ENCODE measurements around the gene DPYD.

DNA sequence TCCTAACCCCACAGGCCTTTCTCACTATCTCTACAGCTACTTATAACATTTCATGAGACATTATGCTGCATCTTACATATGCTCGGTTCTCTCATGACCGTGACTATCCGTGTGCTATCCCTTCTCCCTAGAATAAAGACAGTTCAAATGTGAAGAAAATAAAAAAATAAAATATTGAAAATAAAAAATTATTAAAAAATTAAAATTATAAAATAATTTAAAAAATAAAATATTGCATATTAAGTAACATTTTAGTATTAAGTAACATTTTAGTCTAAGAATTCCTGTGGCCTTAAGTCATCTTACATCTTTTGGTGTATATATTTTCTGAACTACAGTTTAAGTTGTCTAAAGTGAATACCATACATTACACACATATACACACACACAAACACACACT is 415.5 kb downstream of the DPYD start:
- TF ChIP-seq, protein P1, sequence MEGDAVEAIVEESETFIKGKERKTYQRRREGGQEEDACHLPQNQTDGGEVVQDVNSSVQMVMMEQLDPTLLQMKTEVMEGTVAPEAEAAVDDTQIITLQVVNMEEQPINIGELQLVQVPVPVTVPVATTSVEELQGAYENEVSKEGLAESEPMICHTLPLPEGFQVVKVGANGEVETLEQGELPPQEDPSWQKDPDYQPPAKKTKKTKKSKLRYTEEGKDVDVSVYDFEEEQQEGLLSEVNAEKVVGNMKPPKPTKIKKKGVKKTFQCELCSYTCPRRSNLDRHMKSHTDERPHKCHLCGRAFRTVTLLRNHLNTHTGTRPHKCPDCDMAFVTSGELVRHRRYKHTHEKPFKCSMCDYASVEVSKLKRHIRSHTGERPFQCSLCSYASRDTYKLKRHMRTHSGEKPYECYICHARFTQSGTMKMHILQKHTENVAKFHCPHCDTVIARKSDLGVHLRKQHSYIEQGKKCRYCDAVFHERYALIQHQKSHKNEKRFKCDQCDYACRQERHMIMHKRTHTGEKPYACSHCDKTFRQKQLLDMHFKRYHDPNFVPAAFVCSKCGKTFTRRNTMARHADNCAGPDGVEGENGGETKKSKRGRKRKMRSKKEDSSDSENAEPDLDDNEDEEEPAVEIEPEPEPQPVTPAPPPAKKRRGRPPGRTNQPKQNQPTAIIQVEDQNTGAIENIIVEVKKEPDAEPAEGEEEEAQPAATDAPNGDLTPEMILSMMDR (IDR thresholded peaks at IDR 0.05), result no peak
- TF ChIP-seq POLR2A (IDR thresholded peaks at IDR 0.05), result no peak

Measured in uterus (tissue), 2 donors.